Thoracic aorta (tissue), 2 donors: ENCODE data around the gene SIPA1L3. TPM values are rescaled to one million over a fixed set of nuclear protein-coding genes. Genes with fewer than 3 reads are reported as not detected.

Experiments
- ATAC-seq: fragments of 150-250 bp; one replicate; pipeline ENCODE4 v1.8.0; 2017; ENCODE audit warnings: low read depth; ENCODE audit not compliant: insufficient number of reproducible peaks, low FRiP score
- DNase-seq: peaks from one replicate; pipeline ENCODE4 v3.0.0-alpha.2; 2020; ENCODE audit warnings: low spot score
- H3K27ac ChIP-seq, 2 donors: fragments of 200-600 bp; sonication (generic); 1 replicate in 1 of 2; 2 replicates in 1 of 2; pipeline ENCODE4 v1.5.1; 2016; ENCODE audit warnings: mild to moderate bottlenecking in 2 of 2, moderate library complexity in 2 of 2
- H3K27me3 ChIP-seq: fragments of 200-600 bp; sonication (generic); replicated peaks from 2 replicates; pipeline ENCODE4 v1.6.0; 2016; ENCODE audit warnings: mild to moderate bottlenecking; ENCODE audit not compliant: insufficient read depth
- H3K36me3 ChIP-seq: fragments of 200-600 bp; sonication (generic); one replicate; pipeline ENCODE4 v1.5.1; 2016
- H3K4me1 ChIP-seq, 2 donors: fragments of 200-600 bp; sonication (generic); 1 replicate in 1 of 2; 2 replicates in 1 of 2; pipeline versions ENCODE4 v1.5.1 to v1.6.0; 2016; ENCODE audit warnings: low read depth in 2 of 2, mild to moderate bottlenecking in 1 of 2; ENCODE audit not compliant: control insufficient read depth in 1 of 2
- H3K4me3 ChIP-seq: fragments of 200-600 bp; sonication (generic); 2 replicates; pipeline ENCODE4 v1.5.1; 2016; ENCODE audit warnings: mild to moderate bottlenecking
- H3K9me3 ChIP-seq: fragments of 200-600 bp; sonication (generic); 2 replicates; pipeline ENCODE4 v1.5.1; 2016
- CTCF ChIP-seq: fragments of 200-600 bp; sonication (generic); IDR thresholded peaks from one replicate; pipeline ENCODE4 v1.5.1; 2019; ENCODE audit warnings: antibody characterized with exemption
- total RNA-seq, 2 donors: library from RNA; depleted of rRNA; stranded (reverse); fragments of >200 nt; gene quantifications; one replicate each; pipeline versions ENCODE4 v1.1.0 to v1.2.3, GENCODE V29; 2016

SIPA1L3 gene
- total RNA-seq, 2 donors from 2014 or later: 14.5 to 39.4 TPM

GRCh38 chr19:37872383-37872782 lies 34.6 kb upstream of the SIPA1L3 start:
- ATAC-seq (no peak), DNase-seq (no peak)
- Histone ChIP-seq H3K4me1 (no peaks in the 10 kb centered on the region), H3K4me3 (no peak overlapping the region), H3K9me3 (no peaks in the 10 kb centered on the region), H3K36me3 (no peaks in the 10 kb centered on the region), H3K27me3 (no peaks in the 10 kb centered on the region), H3K27ac (no peak overlapping the region)
- TF ChIP-seq CTCF: no peak

GRCh38 chr19:37874784-37875183 lies 32.2 kb upstream of the SIPA1L3 start:
- no peak for ATAC-seq
- DNase-seq: no peak
- no peaks in the 10 kb centered on the region for H3K36me3 ChIP-seq
- no peak overlapping the region for H3K4me3 ChIP-seq
- no peaks in the 10 kb centered on the region for H3K27me3 ChIP-seq
- no peak overlapping the region for H3K27ac ChIP-seq
- no peaks in the 10 kb centered on the region for H3K4me1 ChIP-seq
- no peaks in the 10 kb centered on the region for H3K9me3 ChIP-seq
- no peak for TF ChIP-seq CTCF

- no peak overlapping the region for H3K27ac ChIP-seq
- no peak for TF ChIP-seq CTCF
- ATAC-seq: no peak
- no peak for DNase-seq
- H3K27me3 ChIP-seq: no peaks in the 10 kb centered on the region
- H3K4me3 ChIP-seq: no peak overlapping the region
- H3K9me3 ChIP-seq: no peaks in the 10 kb centered on the region
- H3K36me3 ChIP-seq: no peaks in the 10 kb centered on the region
- no peaks in the 10 kb centered on the region for H3K4me1 ChIP-seq
These were observed 31.0 kb upstream of the SIPA1L3 start for GRCh38 chr19:37876032-37876431.

GRCh38 chr19:37877147-37877546 lies 29.9 kb upstream of the SIPA1L3 start:
- H3K27ac ChIP-seq: no peak overlapping the region
- peaks cover 8% of the 10 kb centered on the region for H3K9me3 ChIP-seq
- H3K4me1 ChIP-seq: no peaks in the 10 kb centered on the region
- TF ChIP-seq CTCF: no peak
- DNase-seq (no peak), ATAC-seq (no peak)
- H3K36me3 ChIP-seq: no peaks in the 10 kb centered on the region
- H3K4me3 ChIP-seq: no peak overlapping the region
- no peaks in the 10 kb centered on the region for H3K27me3 ChIP-seq

- peaks cover 14% of the 10 kb centered on the region for H3K9me3 ChIP-seq
- H3K4me1 ChIP-seq: no peaks in the 10 kb centered on the region
- ATAC-seq: no peak
These were observed 21.6 kb upstream of the SIPA1L3 start for GRCh38 chr19:37885392-37885791.

More at GRCh38 chr19:37885392-37885791, 21.6 kb upstream of the SIPA1L3 start:
- Histone ChIP-seq H3K4me3 (no peak overlapping the region), H3K27ac (no peak overlapping the region), H3K27me3 (no peaks in the 10 kb centered on the region), H3K36me3 (no peaks in the 10 kb centered on the region)
- DNase-seq: no peak
- TF ChIP-seq CTCF: no peak
